ENCODE measurements around the gene ADARB2. TPM values are rescaled to one million over a fixed set of nuclear protein-coding genes. Genes with fewer than 3 reads are reported as not detected.

ADARB2 gene
- total RNA-seq, 6 donors from 2014 or later = 0.69 to 5.2 (median 1.8) TPM

DNA sequence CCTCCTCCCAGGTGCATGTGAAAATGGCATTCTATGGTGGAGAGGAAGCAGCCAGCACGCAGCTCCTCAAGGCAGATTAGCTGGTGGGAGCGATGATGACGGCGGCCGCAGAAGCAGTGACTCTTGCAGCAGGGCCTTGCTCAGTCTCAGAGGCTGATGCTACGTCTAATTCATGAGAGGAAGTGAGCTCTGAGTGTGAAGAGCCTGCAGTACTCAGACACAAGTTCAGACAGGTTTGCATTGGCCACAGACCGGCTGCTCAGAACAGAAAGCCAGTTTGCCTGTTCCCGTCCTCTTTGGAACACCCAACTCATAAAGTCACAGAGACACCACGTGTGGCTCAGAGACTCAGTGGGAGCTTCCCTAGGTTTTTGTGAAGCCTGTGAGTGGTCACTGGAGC, 136.5 kb downstream of the ADARB2 start:
- Histone ChIP-seq H3K9me3 (no peaks in the 10 kb centered on the region), H3K36me3 (no peaks in the 10 kb centered on the region), H3K4me1 (no peaks in the 10 kb centered on the region), H3K27me3 (no peaks in the 10 kb centered on the region), H3K27ac (no peak overlapping the region), H3K4me3 (no peak overlapping the region)
- WGBS, 2 donors = 73% methylated on average over 6 to 9 of the region's 9 CpGs
- ATAC-seq (ENCODE audit: low FRiP score in 2 of 2) (no peak), DNase-seq (no peak)
- no peak for TF ChIP-seq POLR2A (IDR thresholded peaks at IDR 0.05)
- TF ChIP-seq EP300 (IDR thresholded peaks at IDR 0.05) = no peak
- TF ChIP-seq, protein P1, sequence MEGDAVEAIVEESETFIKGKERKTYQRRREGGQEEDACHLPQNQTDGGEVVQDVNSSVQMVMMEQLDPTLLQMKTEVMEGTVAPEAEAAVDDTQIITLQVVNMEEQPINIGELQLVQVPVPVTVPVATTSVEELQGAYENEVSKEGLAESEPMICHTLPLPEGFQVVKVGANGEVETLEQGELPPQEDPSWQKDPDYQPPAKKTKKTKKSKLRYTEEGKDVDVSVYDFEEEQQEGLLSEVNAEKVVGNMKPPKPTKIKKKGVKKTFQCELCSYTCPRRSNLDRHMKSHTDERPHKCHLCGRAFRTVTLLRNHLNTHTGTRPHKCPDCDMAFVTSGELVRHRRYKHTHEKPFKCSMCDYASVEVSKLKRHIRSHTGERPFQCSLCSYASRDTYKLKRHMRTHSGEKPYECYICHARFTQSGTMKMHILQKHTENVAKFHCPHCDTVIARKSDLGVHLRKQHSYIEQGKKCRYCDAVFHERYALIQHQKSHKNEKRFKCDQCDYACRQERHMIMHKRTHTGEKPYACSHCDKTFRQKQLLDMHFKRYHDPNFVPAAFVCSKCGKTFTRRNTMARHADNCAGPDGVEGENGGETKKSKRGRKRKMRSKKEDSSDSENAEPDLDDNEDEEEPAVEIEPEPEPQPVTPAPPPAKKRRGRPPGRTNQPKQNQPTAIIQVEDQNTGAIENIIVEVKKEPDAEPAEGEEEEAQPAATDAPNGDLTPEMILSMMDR (IDR thresholded peaks at IDR 0.05) = no peak
- no peak for TF ChIP-seq POLR2AphosphoS5 (IDR thresholded peaks at IDR 0.05)

- Histone ChIP-seq H3K27me3 (no peaks in the 10 kb centered on the region), H3K27ac (no peak overlapping the region), H3K4me3 (no peak overlapping the region), H3K36me3 (no peaks in the 10 kb centered on the region), H3K4me1 (no peaks in the 10 kb centered on the region), H3K9me3 (no peaks in the 10 kb centered on the region)
- 87 to 88% methylated on average over 19 to 20 of the region's 20 CpGs for WGBS, 2 donors
- TF ChIP-seq, protein P1 (IDR thresholded peaks at IDR 0.05) = no peak
- TF ChIP-seq POLR2A (IDR thresholded peaks at IDR 0.05) (no peak), POLR2AphosphoS5 (IDR thresholded peaks at IDR 0.05) (no peak), EP300 (IDR thresholded peaks at IDR 0.05) (no peak)
- no peak for DNase-seq
- no peak for ATAC-seq (ENCODE audit: low FRiP score in 2 of 2)
These were observed 138.8 kb downstream of the ADARB2 start for GRCh38 chr10:1598393-1599153.

DNA sequence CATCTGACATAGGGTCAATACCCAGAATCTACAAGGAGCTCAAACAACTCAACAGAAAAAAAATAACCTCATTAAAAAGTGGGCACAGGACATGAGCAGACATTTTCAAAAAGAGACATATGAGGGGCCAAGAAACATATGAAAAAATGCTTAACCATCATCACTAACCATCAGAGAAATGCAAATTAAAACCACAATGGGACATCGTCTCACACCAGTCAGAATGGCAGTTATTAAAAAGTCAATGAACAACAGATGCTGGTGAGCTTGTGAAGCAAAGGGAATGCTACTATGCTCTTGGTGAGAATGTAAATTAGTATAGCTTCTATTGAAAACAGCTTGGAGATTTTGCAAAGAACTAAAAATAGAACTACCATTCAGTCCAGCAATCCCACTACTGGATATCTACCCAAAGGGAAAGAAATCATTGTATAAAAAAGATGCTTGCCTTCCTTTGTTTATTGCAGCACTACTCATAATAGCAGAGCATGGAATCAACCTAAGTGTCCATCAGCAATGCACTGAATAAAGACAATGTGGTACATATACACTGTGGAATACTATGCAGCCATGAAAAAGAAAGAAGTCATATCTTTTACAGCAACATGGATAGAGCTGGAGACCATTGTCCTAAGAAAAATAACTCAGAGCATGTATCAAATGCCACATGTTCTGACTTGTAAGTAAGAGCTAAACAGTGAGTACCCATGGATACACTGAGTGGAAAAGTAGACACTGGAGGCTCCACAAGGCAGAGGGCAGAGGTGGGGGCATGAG, 139.8 kb downstream of the ADARB2 start:
- Histone ChIP-seq H3K27ac (no peak overlapping the region), H3K9me3 (no peaks in the 10 kb centered on the region), H3K36me3 (no peaks in the 10 kb centered on the region), H3K4me1 (no peaks in the 10 kb centered on the region), H3K4me3 (no peak overlapping the region), H3K27me3 (no peaks in the 10 kb centered on the region)
- WGBS, 2 donors = 92 to 100% methylated on average over 1 of the region's 1 CpG
- TF ChIP-seq EP300 (IDR thresholded peaks at IDR 0.05) (no peak), POLR2AphosphoS5 (IDR thresholded peaks at IDR 0.05) (no peak), POLR2A (IDR thresholded peaks at IDR 0.05) (no peak)
- TF ChIP-seq, protein P1 (IDR thresholded peaks at IDR 0.05) = no peak
- DNase-seq (no peak), ATAC-seq (ENCODE audit: low FRiP score in 2 of 2) (no peak)

DNA sequence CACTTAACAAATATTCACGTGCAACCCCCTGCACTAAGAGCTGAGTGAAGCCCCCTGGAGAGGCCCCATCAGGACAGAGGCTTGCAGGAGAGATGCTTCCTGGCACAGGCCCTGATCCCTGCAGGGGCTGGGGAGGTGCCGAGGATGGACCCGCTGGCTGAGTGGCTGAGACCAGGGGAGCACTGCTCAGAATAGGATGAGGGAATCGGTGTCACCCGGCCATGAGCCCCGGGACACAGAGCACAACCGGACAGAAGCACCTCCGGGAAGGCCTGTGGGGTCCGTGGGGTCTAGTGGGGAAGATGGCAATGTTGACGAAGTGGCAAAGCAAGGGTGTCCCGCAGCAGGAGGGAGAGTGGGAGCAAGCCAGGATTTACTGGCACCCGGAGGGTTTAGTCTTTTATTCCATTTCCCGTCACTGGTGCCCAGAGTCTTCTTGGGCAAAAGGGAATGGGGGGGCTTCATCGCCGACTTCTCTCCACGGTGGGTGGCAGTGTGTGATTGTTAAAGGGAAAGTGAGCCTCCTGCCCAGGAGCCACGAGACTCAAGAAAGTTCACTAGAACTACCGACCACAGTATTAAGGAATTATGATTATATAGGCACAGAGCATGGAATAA, 140.7 kb downstream of the ADARB2 start:
- Histone ChIP-seq H3K9me3 (no peaks in the 10 kb centered on the region), H3K27ac (no peak overlapping the region), H3K4me1 (no peaks in the 10 kb centered on the region), H3K36me3 (no peaks in the 10 kb centered on the region), H3K4me3 (no peak overlapping the region), H3K27me3 (no peaks in the 10 kb centered on the region)
- no peak for ATAC-seq (ENCODE audit: low FRiP score in 2 of 2)
- WGBS, 2 donors = 76 to 85% methylated on average over 18 of the region's 18 CpGs
- TF ChIP-seq POLR2A (IDR thresholded peaks at IDR 0.05) (no peak), EP300 (IDR thresholded peaks at IDR 0.05) (no peak), POLR2AphosphoS5 (IDR thresholded peaks at IDR 0.05) (no peak)
- TF ChIP-seq, protein P1 (IDR thresholded peaks at IDR 0.05) = no peak
- DNase-seq = no peak
